Duodenal mucosa (tissue), 2 donors: ENCODE data around the gene PTH.

Source experiments
- H3K27ac ChIP-seq: one replicate; pipeline ENCODE4 v1.7.0; 2013; ENCODE audit warnings: low read depth, low read length
- H3K27me3 ChIP-seq, 2 donors: one replicate each; pipeline ENCODE4 v1.7.0; 2013; ENCODE audit warnings: low read length in 2 of 2, control low read depth in 1 of 2; ENCODE audit not compliant: insufficient read depth in 2 of 2, control insufficient read depth in 1 of 2
- H3K36me3 ChIP-seq, 2 donors: one replicate each; pipeline ENCODE4 v1.7.0; 2013; ENCODE audit warnings: low read length in 2 of 2, control low read depth in 1 of 2; ENCODE audit not compliant: insufficient read depth in 2 of 2, control insufficient read depth in 1 of 2
- H3K4me1 ChIP-seq, 2 donors: one replicate each; pipeline ENCODE4 v1.7.0; 2013; ENCODE audit warnings: low read length in 2 of 2, control low read depth in 1 of 2; ENCODE audit not compliant: insufficient read depth in 2 of 2, control insufficient read depth in 1 of 2
- H3K4me3 ChIP-seq, 2 donors: one replicate each; pipeline ENCODE4 v1.7.0; 2013; ENCODE audit warnings: low read length in 2 of 2, low read depth in 1 of 2
- H3K9ac ChIP-seq, 2 donors: one replicate each; pipeline ENCODE4 v1.7.0; 2013; ENCODE audit warnings: low read length in 2 of 2, low read depth in 1 of 2
- H3K9me3 ChIP-seq, 2 donors: one replicate each; pipeline ENCODE4 v1.7.0; 2013; ENCODE audit warnings: low read length in 2 of 2, control low read depth in 1 of 2; ENCODE audit not compliant: control insufficient read depth in 1 of 2

PTH gene

GRCh38 chr11:13480198-13480597 lies 15.6 kb downstream of the PTH start:
- H3K36me3 ChIP-seq, result no peaks in the 10 kb centered on the region
- no peak overlapping the region for H3K27ac ChIP-seq
- H3K4me1 ChIP-seq, result no peaks in the 10 kb centered on the region
- peaks cover 0 to 6% of the 10 kb centered on the region in 2 donors for H3K27me3 ChIP-seq
- peaks cover 0 to 3% of the 10 kb centered on the region in 2 donors for H3K9me3 ChIP-seq
- H3K9ac ChIP-seq, result no peak overlapping the region
- H3K4me3 ChIP-seq, result no peak overlapping the region

DNA sequence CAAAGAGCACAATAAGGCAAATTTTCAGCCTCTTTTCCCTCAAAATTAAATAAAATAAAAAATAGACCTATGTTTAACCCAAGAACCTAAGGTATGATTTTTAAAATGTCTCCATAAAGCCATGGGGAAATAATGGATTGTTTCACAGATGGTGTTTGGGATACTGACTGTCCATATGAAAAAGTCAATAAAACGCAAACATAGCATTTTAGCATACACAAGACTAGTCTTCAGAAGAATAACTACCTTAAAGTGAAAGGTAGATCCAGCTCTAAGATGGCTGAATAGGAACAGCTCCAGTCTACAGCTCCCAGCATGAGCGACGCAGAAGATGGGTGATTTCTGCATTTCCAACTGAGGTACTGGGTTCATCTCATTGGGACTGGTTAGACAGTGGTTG lies 16.1 kb downstream of the PTH start:
- no peaks in the 10 kb centered on the region for H3K4me1 ChIP-seq
- no peak overlapping the region for H3K4me3 ChIP-seq
- peaks cover 0 to 6% of the 10 kb centered on the region in 2 donors for H3K27me3 ChIP-seq
- H3K9ac ChIP-seq, result no peak overlapping the region
- no peaks in the 10 kb centered on the region for H3K9me3 ChIP-seq
- no peaks in the 10 kb centered on the region for H3K36me3 ChIP-seq
- no peak overlapping the region for H3K27ac ChIP-seq

- H3K9ac ChIP-seq, result no peak overlapping the region
- no peak overlapping the region for H3K27ac ChIP-seq
- no peaks in the 10 kb centered on the region for H3K36me3 ChIP-seq
Observed at GRCh38 chr11:13475091-13475490, 20.7 kb downstream of the PTH start.

GRCh38 chr11:13473013-13473722 lies 22.6 kb downstream of the PTH start:
- Histone ChIP-seq H3K4me1 (no peaks in the 10 kb centered on the region), H3K9me3 (no peaks in the 10 kb centered on the region), H3K27me3 (peaks cover 0 to 11% of the 10 kb centered on the region in 2 donors), H3K27ac (no peak overlapping the region), H3K4me3 (no peak overlapping the region), H3K9ac (no peak overlapping the region), H3K36me3 (no peaks in the 10 kb centered on the region)

More at GRCh38 chr11:13475091-13475490, 20.7 kb downstream of the PTH start:
- Histone ChIP-seq H3K9me3 (no peaks in the 10 kb centered on the region), H3K4me1 (no peaks in the 10 kb centered on the region), H3K4me3 (no peak overlapping the region), H3K27me3 (peaks cover 0 to 6% of the 10 kb centered on the region in 2 donors)

DNA sequence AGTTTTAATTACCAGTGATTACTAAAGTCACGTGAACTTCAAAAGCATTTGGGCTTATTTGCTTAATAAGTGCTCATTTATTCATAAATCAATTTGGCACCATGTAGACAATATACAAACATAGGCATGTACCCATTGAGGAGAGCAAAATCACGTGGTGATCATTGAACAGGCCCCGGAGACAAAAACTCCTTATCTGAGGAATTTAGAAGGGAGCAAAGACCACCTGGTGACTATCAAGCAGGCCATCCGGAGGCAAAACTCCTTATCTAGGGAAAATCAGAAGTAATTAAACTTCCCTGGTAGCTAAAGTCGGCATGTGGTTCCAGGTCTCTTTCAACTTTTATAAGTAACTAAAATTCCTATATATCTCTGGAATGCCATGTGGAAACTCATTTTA lies 27.0 kb downstream of the PTH start:
- Histone ChIP-seq H3K9me3 (no peaks in the 10 kb centered on the region), H3K4me1 (peaks cover 3 to 4% of the 10 kb centered on the region in 2 donors), H3K4me3 (no peak overlapping the region), H3K9ac (no peak overlapping the region), H3K36me3 (no peaks in the 10 kb centered on the region), H3K27ac (no peak overlapping the region), H3K27me3 (peaks cover 0 to 11% of the 10 kb centered on the region in 2 donors)

GRCh38 chr11:13465909-13466371 lies 29.9 kb downstream of the PTH start:
- H3K27ac ChIP-seq, result no peak overlapping the region
- H3K36me3 ChIP-seq, result no peaks in the 10 kb centered on the region
- H3K4me1 ChIP-seq, result peaks cover 7 to 13% of the 10 kb centered on the region in 2 donors
- no peak overlapping the region for H3K4me3 ChIP-seq
- no peaks in the 10 kb centered on the region for H3K9me3 ChIP-seq
- no peak overlapping the region for H3K9ac ChIP-seq
- peaks cover 0 to 11% of the 10 kb centered on the region in 2 donors for H3K27me3 ChIP-seq

- Histone ChIP-seq H3K9ac (peak overlapping the region; percentile 61 to 71), H3K9me3 (no peaks in the 10 kb centered on the region), H3K4me1 (peaks cover 7 to 22% of the 10 kb centered on the region in 2 donors), H3K27me3 (peaks cover 0 to 1% of the 10 kb centered on the region in 2 donors), H3K4me3 (peak overlapping the region; percentile 86 to 98), H3K36me3 (no peaks in the 10 kb centered on the region), H3K27ac (peak overlapping the region; percentile 80)
Observed at GRCh38 chr11:13463779-13464290, 32.0 kb downstream of the PTH start.

- H3K4me3 ChIP-seq, result peak within 1 kb of the TSS; percentile 86 to 98
Observed at GRCh38 chr11:13462901-13463778, 32.7 kb downstream of the PTH start, which contains the start of gene BTBD10. TSS of gene BTBD10 (minus strand) at chr11:13463222. CDS start at chr11:13445124, 18,098 bp downstream.

DNA sequence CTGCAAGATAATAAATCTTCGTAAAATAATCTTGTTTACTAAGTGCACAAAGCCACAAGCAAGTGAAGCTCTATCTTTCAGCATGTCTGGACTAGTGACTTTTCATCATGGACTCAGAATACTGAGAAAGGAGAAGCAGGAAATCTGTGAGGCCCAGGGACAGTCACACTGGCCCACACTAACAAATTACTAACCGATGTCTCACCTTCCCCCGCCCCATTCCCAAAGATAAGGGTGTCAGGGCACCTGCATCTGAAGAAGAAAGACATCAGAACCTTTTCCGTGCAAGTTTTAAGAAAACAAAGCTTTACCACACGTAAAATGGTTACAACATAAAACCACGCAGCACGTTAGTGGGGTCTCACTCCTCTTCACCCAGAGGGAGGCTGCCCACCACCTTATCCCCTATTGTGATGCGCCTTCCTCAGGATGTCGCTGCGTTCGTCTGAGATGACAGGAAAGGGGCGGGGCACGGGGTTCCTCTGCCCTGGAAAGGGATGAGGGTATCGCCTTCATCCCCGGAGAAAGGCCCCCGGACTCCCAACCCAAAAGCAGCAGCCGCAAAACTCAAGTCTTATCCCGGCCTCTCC lies 33.4 kb downstream of the PTH start:
- Histone ChIP-seq H3K9ac (peak overlapping the region; percentile 61 to 71), H3K9me3 (no peaks in the 10 kb centered on the region), H3K4me1 (peaks cover 7 to 22% of the 10 kb centered on the region in 2 donors), H3K4me3 (peak overlapping the region; percentile 86 to 98), H3K36me3 (no peaks in the 10 kb centered on the region), H3K27me3 (no peaks in the 10 kb centered on the region), H3K27ac (peak overlapping the region; percentile 80)

More at GRCh38 chr11:13462901-13463778, 32.7 kb downstream of the PTH start, which contains the start of gene BTBD10:
- peaks cover 7 to 22% of the 10 kb centered on the region in 2 donors for H3K4me1 ChIP-seq
- peak within 1 kb of the TSS; percentile 80 for H3K27ac ChIP-seq
- peak within 1 kb of the TSS; percentile 61 to 71 for H3K9ac ChIP-seq
- no peaks in the 10 kb centered on the region for H3K36me3 ChIP-seq
- no peaks in the 10 kb centered on the region for H3K9me3 ChIP-seq
- H3K27me3 ChIP-seq, result no peaks in the 10 kb centered on the region
